NCI-H748 (cell line): ENCODE results near the gene CDK5.
A peak's percentile ranks its signal among the peaks of the same experiment; 100 is the strongest.
"Not testable (repeated sequence)": the region's sequence is repeated elsewhere in the genome, so short reads cannot be mapped to it uniquely, and the experiment has no call there.

ENCODE experiments used
- DNase-seq: peaks from one replicate; lab custom pipeline; 2025; ENCODE audit not compliant: unreplicated experiment; lab: John Stamatoyannopoulos, UW

Gene CDK5

DNA sequence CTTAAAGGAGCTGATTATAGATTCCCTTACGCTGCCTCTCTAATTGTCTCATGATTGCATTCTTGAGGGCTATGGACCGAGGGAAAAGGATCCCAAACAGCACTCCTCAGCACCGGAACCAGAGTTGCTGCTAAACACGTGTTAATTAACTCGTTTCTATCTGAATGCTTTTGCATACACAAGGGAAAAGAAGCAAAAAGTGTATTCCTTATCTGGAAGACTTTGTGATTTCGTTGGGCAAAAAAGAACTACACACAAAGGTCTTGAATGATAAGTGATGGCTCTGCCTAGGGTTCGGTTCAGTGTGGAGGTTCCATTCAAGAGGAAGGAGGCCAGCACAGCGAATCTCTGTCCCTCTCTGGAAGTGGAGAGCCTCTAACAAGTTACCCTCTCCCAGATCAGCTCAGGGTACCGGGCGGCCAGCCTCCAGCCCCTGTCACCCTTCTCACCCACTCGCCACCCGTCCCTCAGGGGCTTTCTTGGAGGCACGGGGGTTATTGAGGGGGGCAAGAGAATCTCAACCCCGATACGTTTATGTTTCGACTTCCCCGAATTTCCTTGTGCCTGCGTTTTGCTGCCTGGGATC, 1.2 kb upstream of the CDK5 start:
- DNase-seq: peak; percentile 42

GRCh38 chr7:151057989-151058780, 488 bp upstream of the CDK5 start:
- peak; percentile 100 for DNase-seq

DNA sequence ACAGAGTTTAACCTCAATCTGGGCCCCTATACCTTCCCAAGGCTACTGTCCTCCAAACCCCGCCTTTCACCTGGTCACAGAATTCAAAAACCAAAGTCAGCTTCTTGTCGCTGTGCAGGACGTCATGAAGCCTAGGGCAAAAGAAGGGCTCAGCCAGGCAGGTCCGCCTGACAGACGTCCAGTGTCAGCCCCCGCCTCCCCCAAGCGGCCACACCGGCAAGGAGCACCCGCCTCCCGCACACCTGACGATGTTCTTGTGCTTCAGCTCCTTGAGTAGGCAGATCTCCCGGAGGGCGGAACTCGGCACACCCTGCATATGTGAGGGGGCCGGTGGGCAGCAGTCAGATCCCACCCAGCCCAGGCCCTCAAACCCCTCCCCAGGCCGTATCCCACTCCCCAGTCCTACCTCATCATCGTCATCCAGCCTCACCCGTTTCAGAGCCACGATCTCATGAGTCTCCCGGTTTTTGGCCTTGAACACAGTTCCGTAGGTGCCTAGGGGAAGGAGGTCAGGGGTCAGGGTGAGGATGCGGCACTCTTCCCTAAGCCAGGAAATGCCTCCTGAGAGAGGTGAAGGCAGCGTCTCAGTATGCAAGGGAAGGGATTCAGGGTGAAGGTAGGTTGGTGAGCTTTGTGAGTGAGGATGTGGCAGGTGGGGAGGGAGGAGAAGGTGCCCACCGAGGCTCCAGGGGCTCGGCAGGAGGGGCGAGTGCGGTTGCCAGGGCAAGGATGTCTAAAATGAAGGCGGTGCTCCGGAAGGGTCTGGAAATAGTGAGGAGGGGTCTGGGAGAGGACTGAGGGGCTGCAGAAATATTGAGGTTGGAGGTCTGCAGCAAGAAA, 811 bp downstream of the CDK5 start:
- no peak for DNase-seq

- DNase-seq: no peak
Observed at GRCh38 chr7:151056283-151056665, 1.4 kb downstream of the CDK5 start.

- no peak for DNase-seq
Observed at GRCh38 chr7:151053751-151054150, 3.9 kb downstream of the CDK5 start.

- no peak for DNase-seq
Observed at GRCh38 chr7:151053096-151053495, 4.6 kb downstream of the CDK5 start.

DNA sequence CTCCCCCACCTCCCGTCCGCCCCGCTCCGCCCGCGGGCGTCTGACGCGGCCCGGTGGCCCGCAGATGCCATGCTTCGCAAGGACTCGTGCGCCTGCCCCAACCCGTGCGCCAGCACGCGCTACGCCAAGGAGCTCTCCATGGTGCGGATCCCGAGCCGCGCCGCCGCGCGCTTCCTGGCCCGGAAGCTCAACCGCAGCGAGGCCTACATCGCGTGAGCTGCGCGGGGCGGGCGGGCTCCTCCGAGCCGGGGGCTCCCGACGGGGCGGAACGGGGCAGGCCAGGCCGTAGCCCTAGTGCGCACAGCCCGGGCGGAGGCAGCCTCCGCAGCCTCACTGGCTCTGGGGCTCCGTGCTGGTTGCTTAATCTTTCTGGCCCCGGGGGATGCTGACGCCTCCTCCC, 6.6 kb downstream of the CDK5 start:
- peak; percentile 37 for DNase-seq

GRCh38 chr7:151048911-151049463, 8.7 kb downstream of the CDK5 start:
- no peak for DNase-seq

DNA sequence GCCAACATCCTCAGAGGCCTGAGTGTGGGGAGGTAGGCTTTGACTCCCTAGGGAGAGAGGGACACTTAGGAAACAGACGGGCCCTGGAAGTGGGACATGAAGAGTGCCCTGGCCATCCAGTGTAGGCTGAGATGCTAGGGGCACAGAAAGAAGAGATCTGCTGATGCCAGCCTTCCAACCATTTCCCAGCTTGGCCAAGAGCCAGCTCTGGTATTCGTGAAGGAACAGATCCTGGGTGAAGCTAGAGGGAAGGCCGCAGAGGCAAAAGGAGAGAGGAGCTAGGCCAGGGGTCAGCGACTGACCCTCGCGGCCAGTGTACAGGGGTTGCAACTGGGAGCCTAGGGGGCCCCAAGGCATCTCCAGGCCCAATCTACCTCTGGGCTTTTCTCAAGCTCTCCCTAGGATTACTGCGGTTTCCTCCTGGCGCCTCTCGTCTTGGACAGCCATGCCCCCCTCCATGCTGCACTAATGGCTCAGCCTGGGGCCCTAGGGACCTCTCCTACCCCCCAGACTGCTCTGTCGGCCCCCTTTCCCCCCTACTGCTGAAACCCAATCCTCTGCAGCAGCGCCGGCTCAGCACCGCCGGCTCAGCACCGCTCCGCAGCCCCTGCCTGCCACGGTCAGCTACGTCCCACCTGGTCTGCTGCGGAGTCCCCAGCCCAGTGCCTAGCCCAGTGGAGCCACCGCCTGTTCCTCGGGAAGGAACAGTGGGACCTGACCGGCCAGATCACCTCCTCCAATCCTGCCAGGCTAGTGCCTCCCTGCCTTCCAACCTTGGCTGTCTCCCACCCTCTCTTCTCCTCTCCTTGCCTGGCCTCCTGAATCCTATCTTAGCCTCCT, 9.5 kb downstream of the CDK5 start, which contains the start of gene ASIC3:
Gene ASIC3 (plus strand): TSS at position 556 of the 840 bp plus-strand sequence. CDS start 355 bp downstream, outside the sequence.
- DNase-seq: no peak

GRCh38 chr7:151046603-151047573, 10.8 kb downstream of the CDK5 start:
- DNase-seq: peak; percentile 25

GRCh38 chr7:151045967-151046366, 11.7 kb downstream of the CDK5 start:
- DNase-seq: no peak

GRCh38 chr7:151045262-151045661, 12.4 kb downstream of the CDK5 start:
- DNase-seq: no peak

- DNase-seq: no peak
Observed at GRCh38 chr7:151043959-151044358, 13.7 kb downstream of the CDK5 start.

DNA sequence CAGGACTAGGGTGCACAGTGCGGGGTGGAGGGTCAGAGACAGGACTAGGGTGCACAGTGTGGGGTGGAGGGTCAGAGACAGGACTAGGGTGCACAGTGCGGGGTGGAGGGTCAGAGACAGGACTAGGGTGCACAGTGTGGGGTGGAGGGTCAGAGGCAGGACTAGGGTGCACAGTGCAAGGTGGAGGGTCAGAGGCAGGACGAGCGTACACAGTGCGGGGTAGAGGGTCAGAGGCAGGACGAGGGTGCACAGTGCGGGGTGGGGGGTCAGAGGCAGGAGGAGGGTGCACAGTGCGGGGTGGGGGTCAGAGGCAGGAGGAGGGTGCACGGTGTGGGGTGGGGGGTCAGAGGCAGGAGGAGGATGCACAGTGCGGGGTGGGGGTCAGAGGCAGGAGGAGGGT, 14.2 kb downstream of the CDK5 start:
- not testable (repeated sequence) for DNase-seq

DNA sequence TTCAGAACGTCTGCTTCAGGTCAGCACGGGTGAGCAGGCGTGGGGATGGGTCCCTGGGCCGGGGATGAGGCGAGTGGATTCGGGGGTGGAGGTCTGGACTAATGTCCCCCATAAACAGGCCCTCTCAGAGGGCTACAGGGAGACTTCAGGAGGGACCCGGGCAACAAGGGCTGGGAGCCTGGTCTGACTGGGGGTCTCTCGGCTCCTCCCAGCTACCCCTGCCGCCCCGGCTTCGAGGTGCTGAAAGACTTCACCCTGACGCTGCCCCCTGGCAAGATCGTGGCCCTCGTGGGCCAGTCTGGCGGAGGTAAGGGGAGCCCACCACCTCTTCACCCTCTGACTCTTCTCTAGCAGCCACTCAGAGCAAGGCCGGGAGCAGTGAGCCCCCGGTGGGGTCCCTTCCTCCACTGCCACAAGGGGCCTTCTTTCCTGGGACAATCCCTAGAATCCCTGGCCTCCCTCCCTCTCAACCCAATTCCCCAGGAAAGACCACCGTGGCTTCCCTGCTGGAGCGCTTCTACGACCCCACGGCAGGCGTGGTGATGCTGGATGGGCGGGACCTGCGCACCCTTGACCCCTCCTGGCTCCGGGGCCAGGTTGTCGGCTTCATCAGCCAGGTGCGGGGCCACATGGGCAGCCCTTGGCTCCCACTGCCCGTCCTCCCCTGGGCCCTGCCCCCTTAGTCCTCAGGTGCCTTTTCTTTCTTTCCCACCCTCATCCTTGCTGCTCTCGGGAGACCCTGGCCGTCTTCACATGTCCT, 16.9 kb downstream of the CDK5 start:
- DNase-seq: no peak

DNA sequence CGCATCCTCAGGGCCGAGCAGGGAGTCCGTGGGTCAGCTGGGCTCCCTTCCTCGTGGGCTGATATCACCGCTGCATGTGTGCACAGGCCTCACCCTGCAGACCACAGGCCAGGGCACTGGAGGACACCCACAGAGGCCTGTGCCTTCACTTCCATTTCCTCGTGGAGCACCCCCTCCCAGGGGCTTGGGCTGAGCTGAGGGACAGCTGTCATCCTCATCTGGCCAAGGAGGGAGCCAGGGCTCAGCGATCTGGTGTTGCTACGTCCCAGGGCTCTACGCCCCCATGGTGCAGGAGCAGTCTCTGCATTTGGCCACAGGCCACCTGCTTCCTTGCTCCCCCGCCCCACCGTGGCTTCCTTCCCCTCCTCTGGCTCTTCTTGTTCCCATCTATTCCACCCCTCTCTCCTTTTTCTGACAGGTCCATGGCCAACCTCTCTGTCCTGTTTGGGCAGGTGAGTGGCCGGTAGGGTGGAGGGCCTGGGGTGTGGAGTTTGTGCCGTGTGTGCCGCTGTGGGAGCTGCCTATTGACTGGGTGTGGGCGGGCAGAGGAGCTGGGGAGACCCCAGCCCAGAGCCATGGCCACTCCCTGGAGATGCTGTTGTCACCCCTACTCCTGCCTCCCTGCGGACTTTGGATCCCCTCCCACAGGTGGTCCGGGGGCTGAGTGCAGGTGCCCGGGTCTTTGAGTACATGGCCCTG, 17.7 kb downstream of the CDK5 start:
- no peak for DNase-seq

DNA sequence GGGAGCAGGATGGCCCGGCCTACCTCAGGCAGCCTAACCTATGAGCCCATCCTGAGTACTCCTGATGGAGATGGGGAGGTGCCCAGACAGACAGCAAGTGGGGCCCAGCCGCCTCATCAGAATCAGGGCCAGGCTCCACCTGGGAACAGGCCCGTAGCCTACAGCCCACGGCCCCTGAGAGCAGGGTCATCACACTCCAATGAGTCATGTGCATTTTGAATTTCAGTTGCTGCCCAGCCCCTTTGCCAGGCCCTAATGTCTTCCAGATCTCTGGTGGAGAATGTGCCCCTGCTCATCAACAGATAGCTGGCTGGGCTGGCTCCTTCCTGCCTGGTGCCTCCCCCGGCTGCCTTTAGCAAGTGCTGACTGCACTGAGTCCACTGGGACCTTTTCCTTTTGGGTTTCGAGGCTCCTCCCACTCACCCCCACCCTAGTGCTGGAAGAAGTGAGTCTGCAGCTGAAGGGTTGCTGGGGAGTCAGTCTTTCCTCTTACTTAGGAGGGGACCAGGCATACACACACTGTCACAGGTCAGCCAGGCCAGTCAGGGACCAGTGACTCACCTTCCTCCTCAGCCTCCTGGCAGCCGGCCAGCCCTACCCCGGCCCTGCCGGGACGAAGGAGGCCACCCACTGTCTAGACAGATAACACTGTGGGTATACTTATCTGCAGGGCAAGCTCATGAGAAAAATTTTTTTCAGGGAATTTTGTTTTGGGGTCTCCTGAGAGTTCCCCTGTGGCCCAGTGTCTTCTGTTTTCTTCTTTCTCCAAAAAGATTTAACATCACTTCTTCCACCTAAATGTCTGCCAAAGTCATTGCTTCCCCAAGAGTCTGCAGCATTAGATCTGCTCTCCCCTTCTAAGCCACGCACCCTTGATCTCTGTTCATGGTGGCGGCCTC, 18.5 kb downstream of the CDK5 start:
- DNase-seq: peak; percentile 25
